K562 (cell line): ENCODE data around the gene PCBP3. TPM values are rescaled to one million over a fixed set of nuclear protein-coding genes. Genes with fewer than 3 reads are reported as not detected.

ENCODE experiments used
- ATAC-seq: fragments of 200-7000 bp; cut with Tn5 transposase; 3 replicates; pipeline ENCODE4 v1.9.1; 2020; ENCODE audit warnings: moderate library complexity
- BruUV-seq: library from RNA; stranded (reverse); fragments of 400-500 nt; replicated peaks from 2 replicates; lab custom pipeline; 2021; lab: Mats Ljungman, UMichigan
- CTCF ChIA-PET: fragments of 300-600 bp; formaldehyde crosslinking; extraction: SDS; loops from one replicate; lab custom pipeline; 2021; ENCODE audit warnings: low intra/inter-chr PET ratio; lab: Yijun Ruan, JAX
- POLR2A ChIA-PET: fragments of 300-600, 350-650 bp; sonication (Branson Sonifier 250); formaldehyde crosslinking; extraction: SDS; loops from one replicate; lab custom pipeline; 2021; ENCODE audit warnings: antibody characterized with exemption, inconsistent platforms; lab: Yijun Ruan, JAX
- DNase-seq, 4 experiments: peaks; one replicate each; pipeline versions ENCODE4 v3.0.0 to v3.0.0-alpha.2; 2011 to 2018; ENCODE audit warnings: low spot score in 3 of 4, mixed read lengths in 3 of 4; ENCODE audit errors: extremely low read depth in 1 of 4
- FAIRE-seq: peaks from 2 replicates; lab custom pipeline; 2011; peaks lifted over from hg19 to GRCh38; lab: Jason Lieb, UNC
- H2AFZ ChIP-seq: 2 replicates; pipeline ENCODE4 v1.6.0; 2011; ENCODE audit warnings: low read depth, low read length, control low read depth, inconsistent platforms
- H3K27ac ChIP-seq: fragments of 200-600 bp; 3 replicates; pipeline ENCODE4 v1.8.0; 2011; ENCODE audit warnings: low read depth, mild to moderate bottlenecking, control low read depth, inconsistent platforms, low read length, moderate library complexity, mixed read lengths; ENCODE audit errors: extremely low read depth
- H3K27me3 ChIP-seq, 2 experiments: fragments of 300-600 bp in 1 of 2; 2 replicates in 1 of 2; 3 replicates in 1 of 2; pipeline versions ENCODE4 v1.6.0 to v1.8.0; 2011; ENCODE audit warnings: inconsistent platforms in 2 of 2, low read length in 2 of 2, mild to moderate bottlenecking in 1 of 2, mixed read lengths in 1 of 2, moderate library complexity in 1 of 2; ENCODE audit not compliant: control insufficient read depth in 2 of 2, insufficient read depth in 2 of 2
- H3K36me3 ChIP-seq: fragments of 300-600 bp; 3 replicates; pipeline ENCODE4 v1.8.0; 2011; ENCODE audit warnings: mild to moderate bottlenecking, low read length, inconsistent platforms; ENCODE audit not compliant: control insufficient read depth, insufficient read depth
- H3K4me1 ChIP-seq, 2 experiments: fragments of 200-600 bp in 1 of 2; replicated peaks in 1 of 2; 2 replicates in 1 of 2; 3 replicates in 1 of 2; pipeline versions ENCODE4 v1.5.1 to v1.8.0; 2011; ENCODE audit warnings: inconsistent platforms in 2 of 2, low read length in 2 of 2, mild to moderate bottlenecking in 1 of 2, mixed read lengths in 1 of 2, moderate library complexity in 1 of 2; ENCODE audit not compliant: control insufficient read depth in 2 of 2, insufficient read depth in 2 of 2
- H3K4me2 ChIP-seq: 2 replicates; pipeline ENCODE4 v1.6.1; 2011; ENCODE audit warnings: low read length, control low read depth, inconsistent platforms, mixed read lengths; ENCODE audit not compliant: insufficient read depth
- H3K4me3 ChIP-seq: fragments of 200-600 bp; sonication (generic), shearing (Covaris generic); 2 replicates; pipeline ENCODE4 v1.5.1; 2016; ENCODE audit warnings: control low read depth, inconsistent platforms
- H3K79me2 ChIP-seq: fragments of 200-600 bp; 3 replicates; pipeline ENCODE4 v1.8.0; 2011; ENCODE audit warnings: low read length, inconsistent platforms; ENCODE audit not compliant: control insufficient read depth, insufficient read depth
- H3K9ac ChIP-seq, 2 experiments: 2 replicates each; pipeline versions ENCODE4 v1.6.0 to v1.6.1; 2011; ENCODE audit warnings: low read depth in 2 of 2, low read length in 2 of 2, control low read depth in 1 of 2, inconsistent platforms in 1 of 2, mild to moderate bottlenecking in 1 of 2, mixed read lengths in 1 of 2; ENCODE audit not compliant: insufficient read depth in 1 of 2
- H3K9me1 ChIP-seq: one replicate; pipeline ENCODE4 v1.6.0; 2011; ENCODE audit warnings: inconsistent platforms, mild to moderate bottlenecking, low read length, moderate library complexity; ENCODE audit not compliant: control insufficient read depth, insufficient read depth
- H3K9me3 ChIP-seq: replicated peaks from 2 replicates; pipeline ENCODE4 v1.5.1; 2011; ENCODE audit warnings: low read depth, low read length, inconsistent platforms; ENCODE audit not compliant: control insufficient read depth, insufficient read depth
- H4K20me1 ChIP-seq: replicated peaks from 2 replicates; pipeline ENCODE4 v1.6.1; 2011; ENCODE audit warnings: low read length, inconsistent platforms, mixed read lengths; ENCODE audit not compliant: control insufficient read depth, insufficient read depth
- CHD2 ChIP-seq: IDR thresholded peaks from 2 replicates; pipeline ENCODE4 v1.6.1; 2011; ENCODE audit warnings: low read depth, low read length
- DNMT1 ChIP-seq: fragments of 450-650 bp; IDR thresholded peaks from 2 replicates; pipeline ENCODE4 v1.6.1; 2016; ENCODE audit warnings: antibody characterized with exemption, mild to moderate bottlenecking
- ETV6 ChIP-seq, 3 experiments: fragments of 150-350 bp in 1 of 3; sonication (generic) in 1 of 3; formaldehyde crosslinking in 1 of 3; IDR thresholded peaks; 2 replicates each; pipeline versions ENCODE4 v1.6.1 to v1.8.0; 2014 to 2022; ENCODE audit warnings: borderline replicate concordance in 2 of 3, low read depth in 2 of 3, antibody characterized with exemption in 1 of 3, low read length in 1 of 3, mild to moderate bottlenecking in 1 of 3, missing genetic modification reagents in 1 of 3
- EZH2 ChIP-seq: IDR thresholded peaks from 2 replicates; pipeline ENCODE4 v1.6.1; 2012; ENCODE audit warnings: low read depth, mild to moderate bottlenecking, inconsistent platforms, low read length, borderline replicate concordance
- GTF2E2 ChIP-seq: fragments of 200-800 bp; sonication (Bioruptor generic); IDR thresholded peaks from 2 replicates; pipeline ENCODE4 v1.6.1; 2016; ENCODE audit warnings: missing genetic modification characterization, missing compliant biosample characterization
- KHSRP ChIP-seq: fragments of 450-650 bp; IDR thresholded peaks from 2 replicates; pipeline ENCODE4 v1.6.1; 2017
- MCM7 ChIP-seq, 2 experiments: fragments of 450-650 bp; IDR thresholded peaks; 2 replicates each; pipeline ENCODE4 v1.6.1; 2016 to 2018
- MEIS2 ChIP-seq: fragments of 450-650 bp; IDR thresholded peaks from 2 replicates; pipeline ENCODE4 v1.6.1; 2014; ENCODE audit warnings: mild to moderate bottlenecking; ENCODE audit not compliant: partially characterized antibody
- MTF1 ChIP-seq: fragments of 250-450 bp; sonication (Bioruptor Pico); IDR thresholded peaks from 2 replicates; pipeline ENCODE4 v1.9.0; 2021; ENCODE audit warnings: moderate library complexity, mild to moderate bottlenecking, inconsistent platforms, borderline replicate concordance
- RBFOX2 ChIP-seq: fragments of 200-400 bp; formaldehyde crosslinking; IDR thresholded peaks from 2 replicates; pipeline ENCODE4 v1.6.1; 2017; ENCODE audit warnings: low read depth, mild to moderate bottlenecking, low read length, moderate library complexity
- SIN3B ChIP-seq: fragments of 450-650 bp; IDR thresholded peaks from 2 replicates; pipeline ENCODE4 v1.6.1; 2017; ENCODE audit warnings: low read depth, mild to moderate bottlenecking, moderate library complexity
- SMARCA4 ChIP-seq: fragments of 450-650 bp; IDR thresholded peaks from 2 replicates; pipeline ENCODE4 v1.6.1; 2016
- ZNF134 ChIP-seq: fragments of 250-450 bp; sonication (Bioruptor Pico); conservative IDR thresholded peaks from 2 replicates; pipeline ENCODE4 v1.4.0; 2020
- ZNF239 ChIP-seq: fragments of 250-450 bp; sonication (Bioruptor Pico); IDR thresholded peaks from 2 replicates; pipeline ENCODE4 v1.4.0; 2020; ENCODE audit warnings: mild to moderate bottlenecking
- WGBS: fragments of 100-300 bp; shearing (Covaris generic); methylation state at CpG from one replicate; pipeline ENCODE4 v1.1.6; 2016; ENCODE audit warnings: low coverage, mixed read lengths; ENCODE audit not compliant: insufficient coverage; ENCODE audit errors: missing lambda C conversion rate; 5-methylcytosine and 5-hydroxymethylcytosine counted together
- in situ Hi-C: fragments of 300-500 bp; cut with MboI; formaldehyde crosslinking; loops from 4 replicates; pipeline ENCODE4 v1.15.0; 2018; ENCODE audit warnings: inconsistent platforms, mixed read lengths
- intact Hi-C: fragments of 100-400 bp; cut with micrococcal nuclease; formaldehyde crosslinking; loops from 2 replicates; pipeline ENCODE4 v1.14.2; 2022
- polyA plus RNA-seq, 8 experiments: library from polyadenylated mRNA; depleted of rRNA in 4 of 8; stranded (reverse) in 5 of 8; unstranded in 3 of 8; fragments of >200 nt; fragmentation: Nextera tagmentation in 2 of 8; fragmentation: Illumina TruSeq in 1 of 8; extraction: Ambion mirVana in 2 of 8; extraction: Trizol in 1 of 8; gene quantifications; 2 replicates each; pipeline versions ENCODE4 v1.2.1 to v1.2.3, GENCODE V29; 2011 to 2014; ENCODE audit warnings: inconsistent platforms in 1 of 8, missing spikeins in 1 of 8
- total RNA-seq, 7 experiments: library from RNA; depleted of rRNA in 6 of 7; stranded (reverse); fragments of >200 nt in 6 of 7; fragmentation: Illumina TruSeq in 2 of 7; extraction: Trizol in 2 of 7; gene quantifications; 2 replicates each; pipeline versions ENCODE4 v1.2.1 to v1.2.3, GENCODE V29; 2011 to 2021; ENCODE audit warnings: low replicate concordance in 1 of 7
- TF ChIP-seq, protein P1 (sequence below): sonication (generic); formaldehyde crosslinking; IDR thresholded peaks from 2 replicates; pipeline ENCODE4 v1.8.0; 2022; ENCODE audit warnings: mild to moderate bottlenecking, missing genetic modification reagents

PCBP3 gene
- total and polyA plus RNA-seq, 9 of the 15 experiments (the other 6 are each of a cell fraction or from before 2014, with no cell fraction given), result 0.18 TPM; not detected in 8

DNA sequence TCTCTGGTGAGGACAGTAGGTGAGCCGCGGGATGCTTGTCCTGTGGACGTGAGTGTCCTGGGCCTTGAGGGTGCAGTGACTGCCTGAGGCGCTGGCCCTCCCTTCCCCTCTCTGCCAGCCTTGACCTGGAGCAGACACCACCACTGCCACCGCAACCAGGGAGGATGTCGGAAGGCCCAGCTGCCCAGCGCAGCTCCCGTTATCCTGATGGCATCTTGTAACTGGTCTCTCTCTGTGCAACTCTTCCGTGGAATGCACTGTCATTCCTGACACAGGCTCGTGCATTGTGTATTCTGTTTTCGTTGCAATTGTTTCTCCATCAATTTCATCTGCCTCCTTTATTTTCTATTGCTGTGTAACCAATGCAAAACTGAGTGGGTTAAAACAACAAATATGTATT, 118.2 kb downstream of the PCBP3 start (continued):
- TF ChIP-seq, protein P1, sequence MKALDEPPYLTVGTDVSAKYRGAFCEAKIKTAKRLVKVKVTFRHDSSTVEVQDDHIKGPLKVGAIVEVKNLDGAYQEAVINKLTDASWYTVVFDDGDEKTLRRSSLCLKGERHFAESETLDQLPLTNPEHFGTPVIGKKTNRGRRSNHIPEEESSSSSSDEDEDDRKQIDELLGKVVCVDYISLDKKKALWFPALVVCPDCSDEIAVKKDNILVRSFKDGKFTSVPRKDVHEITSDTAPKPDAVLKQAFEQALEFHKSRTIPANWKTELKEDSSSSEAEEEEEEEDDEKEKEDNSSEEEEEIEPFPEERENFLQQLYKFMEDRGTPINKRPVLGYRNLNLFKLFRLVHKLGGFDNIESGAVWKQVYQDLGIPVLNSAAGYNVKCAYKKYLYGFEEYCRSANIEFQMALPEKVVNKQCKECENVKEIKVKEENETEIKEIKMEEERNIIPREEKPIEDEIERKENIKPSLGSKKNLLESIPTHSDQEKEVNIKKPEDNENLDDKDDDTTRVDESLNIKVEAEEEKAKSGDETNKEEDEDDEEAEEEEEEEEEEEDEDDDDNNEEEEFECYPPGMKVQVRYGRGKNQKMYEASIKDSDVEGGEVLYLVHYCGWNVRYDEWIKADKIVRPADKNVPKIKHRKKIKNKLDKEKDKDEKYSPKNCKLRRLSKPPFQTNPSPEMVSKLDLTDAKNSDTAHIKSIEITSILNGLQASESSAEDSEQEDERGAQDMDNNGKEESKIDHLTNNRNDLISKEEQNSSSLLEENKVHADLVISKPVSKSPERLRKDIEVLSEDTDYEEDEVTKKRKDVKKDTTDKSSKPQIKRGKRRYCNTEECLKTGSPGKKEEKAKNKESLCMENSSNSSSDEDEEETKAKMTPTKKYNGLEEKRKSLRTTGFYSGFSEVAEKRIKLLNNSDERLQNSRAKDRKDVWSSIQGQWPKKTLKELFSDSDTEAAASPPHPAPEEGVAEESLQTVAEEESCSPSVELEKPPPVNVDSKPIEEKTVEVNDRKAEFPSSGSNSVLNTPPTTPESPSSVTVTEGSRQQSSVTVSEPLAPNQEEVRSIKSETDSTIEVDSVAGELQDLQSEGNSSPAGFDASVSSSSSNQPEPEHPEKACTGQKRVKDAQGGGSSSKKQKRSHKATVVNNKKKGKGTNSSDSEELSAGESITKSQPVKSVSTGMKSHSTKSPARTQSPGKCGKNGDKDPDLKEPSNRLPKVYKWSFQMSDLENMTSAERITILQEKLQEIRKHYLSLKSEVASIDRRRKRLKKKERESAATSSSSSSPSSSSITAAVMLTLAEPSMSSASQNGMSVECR (CRISPR knock-in tag), result no peak
- TF ChIP-seq DNMT1, result no peak
- TF ChIP-seq MEIS2, result no peak
- TF ChIP-seq CHD2, result no peak
- no peak for TF ChIP-seq ZNF239
- TF ChIP-seq RBFOX2, result no peak
- TF ChIP-seq, all 486 proteins: peak for 0

GRCh38 chr21:45763074-45763473, 119.5 kb downstream of the PCBP3 start:
- no peaks in the 10 kb centered on the region for H3K36me3 ChIP-seq

More at GRCh38 chr21:45763074-45763473, 119.5 kb downstream of the PCBP3 start:
- ChIA-PET CTCF (no interaction called here), POLR2A (interaction anchor here (0.6 kb wide), 1 partner anchor 21 kb away, joined by 3 read pairs; no protein-coding TSS in a partner anchor)
- Histone ChIP-seq H3K4me2 (no peak overlapping the region), H3K9me3 (no peaks in the 10 kb centered on the region), H3K4me3 (no peak overlapping the region), H4K20me1 (no peaks in the 10 kb centered on the region; the same call in 1 of the 2 replicates), H3K4me1 (peaks cover 0 to 3% of the 10 kb centered on the region in 2 experiments; a peak in 1 of 5 replicates), H3K27ac (no peak overlapping the region), H3K9ac (no peak overlapping the region), H3K27me3 (peaks cover 36 to 69% of the 10 kb centered on the region in 2 experiments), H2AFZ (no peak overlapping the region), H3K9me1 (no peaks in the 10 kb centered on the region), H3K79me2 (no peaks in the 10 kb centered on the region)
- WGBS, result 2% methylated on average over 19 of the region's 19 CpGs
- in situ Hi-C loops, result no loop called here
- intact Hi-C loops, result no loop called here
- TF ChIP-seq MTF1 (CRISPR knock-in tag) (no peak), SIN3B (no peak), ZNF134 (no peak), MCM7 (IDR thresholded peaks at IDR 0.05) (no peak), GTF2E2 (tag) (no peak), KHSRP (no peak), EZH2 (no peak), ETV6 (IDR thresholded peaks at IDR 0.05; ENCODE audit: borderline replicate concordance in 1 of 2, low read depth in 2 of 2, low read length in 1 of 2) (no peak), ETV6 (CRISPR knock-in tag; IDR thresholded peaks at IDR 0.05; ENCODE audit: borderline replicate concordance) (no peak), SMARCA4 (no peak)
- FAIRE-seq (no peak), DNase-seq (no peak), ATAC-seq (no peak)
- no TSS peak for BruUV-seq
